Fibroblast of the aortic adventitia (primary cell): ENCODE results near the gene SPPL3. TPM values are rescaled to one million over a fixed set of nuclear protein-coding genes. Genes with fewer than 3 reads are reported as not detected.

Experiments
- DNase-seq: peaks from one replicate; pipeline ENCODE4 v3.0.0-alpha.2; 2010; ENCODE audit warnings: low read depth
- H3K4me3 ChIP-seq: 2 replicates; pipeline ENCODE4 v1.5.1; 2011; ENCODE audit warnings: low read depth, mild to moderate bottlenecking, control low read depth, low read length, moderate library complexity
- CTCF ChIP-seq: IDR thresholded peaks from 2 replicates; pipeline ENCODE4 v1.5.1; 2011; ENCODE audit warnings: mild to moderate bottlenecking, low read length, control low read depth, inconsistent platforms; ENCODE audit not compliant: insufficient read depth
- total RNA-seq: library from RNA; depleted of rRNA; stranded (reverse); fragments of >200 nt; gene quantifications from 2 replicates; pipeline ENCODE4 v1.2.3, GENCODE V29; 2012; ENCODE audit warnings: low replicate concordance

SPPL3 gene
- total RNA-seq, 1 donor, result 18.3 TPM

DNA sequence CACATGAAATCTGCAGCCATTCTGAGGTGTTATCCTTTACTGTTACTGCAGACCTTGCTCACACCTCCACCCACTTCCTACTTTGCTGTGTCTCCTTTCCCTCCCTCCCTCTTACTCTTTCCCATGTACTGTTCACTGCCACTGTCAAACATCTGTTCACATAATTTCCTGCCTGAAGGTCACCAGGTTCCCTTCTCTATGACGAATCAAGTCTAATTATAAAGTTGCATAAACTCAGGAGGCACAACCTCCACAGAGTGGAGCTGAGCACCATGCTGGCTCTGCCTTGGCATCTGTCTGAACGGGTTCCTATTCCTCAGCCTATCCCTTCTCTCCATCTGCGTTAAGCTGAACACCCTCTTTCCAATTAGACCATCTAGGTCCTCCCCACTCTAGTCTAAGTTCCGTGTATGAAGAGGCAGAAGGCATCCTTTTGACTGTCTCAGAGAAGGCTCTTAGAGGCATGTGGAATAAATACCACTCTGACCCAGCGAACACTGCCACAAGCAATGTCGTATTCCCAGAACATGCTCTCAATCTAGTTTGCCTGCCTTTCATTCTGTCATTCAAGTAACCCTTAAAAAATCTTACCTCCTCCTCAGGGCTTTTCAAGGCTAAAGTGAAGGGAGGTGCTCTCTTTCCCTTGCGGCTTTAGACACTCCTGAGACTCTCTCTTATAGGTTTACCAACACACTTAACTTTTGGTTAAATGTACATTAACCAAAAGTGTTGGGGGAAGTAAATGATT lies 129.8 kb downstream of the SPPL3 start:
- DNase-seq, result no peak

GRCh38 chr12:120771097-120771496 lies 133.1 kb downstream of the SPPL3 start:
- H3K4me3 ChIP-seq, result no peak overlapping the region
- no peak for TF ChIP-seq CTCF
- no peak for DNase-seq

More for the DNA sequence above, 129.8 kb downstream of the SPPL3 start:
- no peak for TF ChIP-seq CTCF
- no peak overlapping the region for H3K4me3 ChIP-seq

DNA sequence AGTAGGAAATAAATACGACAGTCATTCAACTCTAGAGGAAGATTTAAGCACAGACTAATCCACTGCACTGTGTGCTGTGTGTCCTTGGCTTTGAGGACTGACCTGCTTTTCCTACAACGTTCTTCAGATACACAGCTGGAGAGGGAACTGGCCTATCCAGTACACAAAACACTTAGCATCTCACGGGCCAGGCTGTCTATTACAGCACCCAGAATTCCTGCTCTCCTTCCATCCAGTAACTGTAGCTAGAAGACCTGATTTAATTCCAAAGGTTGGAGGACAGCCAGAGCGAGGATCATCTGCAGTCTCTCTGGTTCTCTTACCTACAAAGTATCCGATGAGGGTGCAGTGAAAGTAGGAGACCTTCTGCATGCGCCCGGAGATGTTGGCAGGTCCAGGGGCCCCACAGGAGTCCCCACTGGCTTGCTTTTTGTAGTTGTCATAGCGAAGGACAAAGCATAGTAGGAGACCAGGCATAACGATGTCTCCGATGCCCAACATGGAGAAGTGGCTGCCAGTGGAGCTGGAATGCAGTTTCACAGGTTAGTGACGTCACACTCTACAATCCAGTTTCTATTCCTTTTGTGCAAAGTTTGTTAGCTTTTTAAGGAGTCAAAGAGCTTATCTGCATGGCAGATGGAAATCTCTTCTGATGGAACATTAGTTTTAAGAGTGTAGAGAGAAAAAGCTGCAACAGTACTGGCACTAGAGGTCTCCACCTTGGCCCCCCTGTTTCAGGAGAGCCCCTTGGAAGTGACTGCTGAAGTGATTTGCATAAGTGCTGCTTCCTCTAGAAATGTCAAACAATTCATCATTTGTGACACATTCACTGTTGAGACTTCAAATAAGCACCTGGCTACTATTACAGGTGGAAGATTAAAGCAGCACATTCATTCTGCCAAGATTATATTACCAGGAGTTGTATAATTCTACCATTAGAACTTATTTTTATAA lies 136.8 kb downstream of the SPPL3 start:
- no peak for TF ChIP-seq CTCF
- no peak for DNase-seq
- H3K4me3 ChIP-seq, result no peak overlapping the region

DNA sequence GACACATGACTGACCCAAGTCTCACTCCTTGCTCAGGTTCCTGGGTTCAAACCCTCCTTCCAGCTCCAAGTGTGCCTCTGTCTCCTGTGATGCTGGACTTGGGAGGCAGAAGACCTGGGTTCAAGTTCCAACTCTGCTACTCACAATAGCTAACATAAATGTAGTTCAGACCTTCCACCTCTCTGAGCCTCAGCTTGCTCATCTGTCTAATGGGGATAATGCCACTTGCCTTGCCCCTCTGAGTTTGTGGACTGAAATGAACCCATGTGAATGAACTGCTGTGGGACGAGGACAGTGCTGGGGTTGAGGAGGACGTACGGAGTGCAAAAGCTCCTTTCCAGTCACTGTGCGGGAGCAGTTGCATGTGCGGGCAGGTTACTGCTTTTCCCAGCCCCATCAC lies 137.6 kb downstream of the SPPL3 start:
- H3K4me3 ChIP-seq, result no peak overlapping the region
- TF ChIP-seq CTCF, result no peak
- no peak for DNase-seq

- H3K4me3 ChIP-seq, result no peak overlapping the region
- TF ChIP-seq CTCF, result no peak
- DNase-seq, result no peak
These were observed 139.3 kb downstream of the SPPL3 start for GRCh38 chr12:120764816-120765215.

DNA sequence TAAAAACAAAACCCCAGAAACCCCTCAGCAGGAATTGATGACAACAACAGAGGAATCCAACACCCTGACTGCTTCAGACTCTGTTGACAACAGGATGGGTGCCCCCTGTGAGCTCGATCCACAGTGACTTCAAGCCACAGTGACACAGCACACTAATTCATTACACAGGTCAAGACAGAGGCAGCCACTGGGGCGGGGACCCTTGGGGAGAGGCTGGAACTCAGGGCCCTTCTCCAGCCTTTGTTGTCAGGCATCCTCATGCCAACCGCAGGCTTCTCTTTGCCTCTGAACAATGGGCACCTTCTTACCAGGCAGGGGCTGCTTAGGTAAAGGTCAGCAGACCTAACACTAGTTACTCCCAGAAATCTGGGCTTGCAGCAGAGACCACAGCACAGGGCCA lies 140.9 kb downstream of the SPPL3 start:
- no peak for DNase-seq
- H3K4me3 ChIP-seq, result no peak overlapping the region
- TF ChIP-seq CTCF, result no peak
